Endothelial cell of umbilical vein (primary cell): ENCODE results near the gene GOLT1B. TPM values are rescaled to one million over a fixed set of nuclear protein-coding genes. Genes with fewer than 3 reads are reported as not detected.

Experiments used
- BruUV-seq: library from RNA; stranded (reverse); fragments of 400-500 nt; replicated peaks from 2 replicates; lab custom pipeline; 2021; lab: Mats Ljungman, UMichigan
- CTCF ChIA-PET: fragments of 300-600, 350-600 bp; sonication (Branson Sonifier 250); formaldehyde crosslinking; loops from one replicate; lab custom pipeline; 2021; ENCODE audit warnings: antibody characterized with exemption, inconsistent platforms; lab: Charles Lee
- POLR2A ChIA-PET: fragments of 300-600, 350-600 bp; sonication (Branson Sonifier 250); formaldehyde crosslinking; loops from one replicate; lab custom pipeline; 2021; ENCODE audit warnings: antibody characterized with exemption, inconsistent platforms; lab: Charles Lee
- DNase-seq: peaks from one replicate; pipeline ENCODE4 v3.0.0-alpha.2; 2011; ENCODE audit warnings: low read depth, low spot score
- FAIRE-seq: peaks from 2 replicates; lab custom pipeline; 2011; peaks lifted over from hg19 to GRCh38; lab: Jason Lieb, UNC
- H2AFZ ChIP-seq: 2 replicates; pipeline ENCODE4 v1.6.0; 2012; ENCODE audit warnings: low read depth, low read length, control low read depth, inconsistent platforms
- H3K27ac ChIP-seq: 2 replicates; pipeline ENCODE4 v1.5.1; 2011; ENCODE audit warnings: low read depth, mild to moderate bottlenecking, control low read depth, low read length, moderate library complexity; ENCODE audit not compliant: insufficient read depth
- H3K27me3 ChIP-seq, 2 experiments: 2 replicates each; pipeline versions ENCODE4 v1.6.0 to v1.6.1; 2011; ENCODE audit warnings: low read length in 2 of 2, mixed read lengths in 1 of 2; ENCODE audit not compliant: control insufficient read depth in 2 of 2, insufficient read depth in 2 of 2
- H3K36me3 ChIP-seq, 2 experiments: 2 replicates in 1 of 2; 3 replicates in 1 of 2; pipeline ENCODE4 v1.5.1; 2011; ENCODE audit warnings: low read length in 2 of 2, mild to moderate bottlenecking in 1 of 2, moderate library complexity in 1 of 2; ENCODE audit not compliant: control insufficient read depth in 2 of 2, insufficient read depth in 2 of 2; ENCODE audit errors: extremely low read depth in 1 of 2
- H3K4me1 ChIP-seq: 3 replicates; pipeline ENCODE4 v1.5.1; 2011; ENCODE audit warnings: mild to moderate bottlenecking, low read length; ENCODE audit not compliant: control insufficient read depth, insufficient read depth; ENCODE audit errors: extremely low read depth
- H3K4me2 ChIP-seq: 2 replicates; pipeline ENCODE4 v1.6.1; 2011; ENCODE audit warnings: low read length, control low read depth, mixed read lengths; ENCODE audit not compliant: insufficient read depth
- H3K4me3 ChIP-seq, 3 experiments: fragments of 200-600 bp in 1 of 3; sonication (generic), shearing (Covaris generic) in 1 of 3; replicated peaks in 1 of 3; 2 replicates each; pipeline ENCODE4 v1.5.1; 2011 to 2016; ENCODE audit warnings: control low read depth in 3 of 3, low read length in 3 of 3, mild to moderate bottlenecking in 2 of 3, inconsistent platforms in 1 of 3, low read depth in 1 of 3, moderate library complexity in 1 of 3; ENCODE audit not compliant: insufficient read depth in 1 of 3
- H3K79me2 ChIP-seq: 2 replicates; pipeline ENCODE4 v1.6.0; 2012; ENCODE audit warnings: low read length, inconsistent platforms; ENCODE audit not compliant: control insufficient read depth, insufficient read depth
- H3K9ac ChIP-seq: replicated peaks from 2 replicates; pipeline ENCODE3; 2011; ENCODE audit warnings: low read length, control low read depth; ENCODE audit not compliant: insufficient read depth; ENCODE audit errors: extremely low read depth
- H3K9me1 ChIP-seq: replicated peaks from 3 replicates; pipeline ENCODE4 v1.6.0; 2011; ENCODE audit warnings: mild to moderate bottlenecking, low read length; ENCODE audit not compliant: control insufficient read depth, insufficient read depth; ENCODE audit errors: extremely low read depth
- H3K9me3 ChIP-seq: replicated peaks from 2 replicates; pipeline ENCODE4 v1.5.1; 2012; ENCODE audit warnings: low read length, inconsistent platforms; ENCODE audit not compliant: control insufficient read depth, insufficient read depth
- H4K20me1 ChIP-seq: replicated peaks from 2 replicates; pipeline ENCODE3; 2011; ENCODE audit warnings: mild to moderate bottlenecking, low read length; ENCODE audit not compliant: control insufficient read depth, insufficient read depth; ENCODE audit errors: extremely low read depth
- EZH2 ChIP-seq: IDR thresholded peaks from 2 replicates; pipeline ENCODE4 v1.6.1; 2012; ENCODE audit warnings: borderline replicate concordance, low read depth, mild to moderate bottlenecking, moderate library complexity, low read length, inconsistent platforms; ENCODE audit not compliant: severe bottlenecking
- FOS ChIP-seq: IDR thresholded peaks from 2 replicates; pipeline ENCODE4 v1.6.1; 2011; ENCODE audit warnings: mild to moderate bottlenecking, low read length, moderate library complexity, borderline replicate concordance; ENCODE audit not compliant: insufficient read depth
- GATA2 ChIP-seq: IDR thresholded peaks from 2 replicates; pipeline ENCODE4 v1.7.0; 2011; ENCODE audit warnings: low read depth, mild to moderate bottlenecking, moderate library complexity, mixed read lengths, low read length; ENCODE audit not compliant: insufficient read length, insufficient read depth
- JUN ChIP-seq: IDR thresholded peaks from 2 replicates; pipeline ENCODE4 v1.6.1; 2011; ENCODE audit warnings: borderline replicate concordance, low read depth; ENCODE audit not compliant: insufficient read length, insufficient read depth
- MYC ChIP-seq: IDR thresholded peaks from one replicate; pipeline ENCODE4 v1.6.1; 2011; ENCODE audit warnings: mild to moderate bottlenecking, low read depth, low read length
- POLR2A ChIP-seq: IDR thresholded peaks from 2 replicates; pipeline ENCODE4 v1.6.1; 2012; ENCODE audit warnings: low read depth, mild to moderate bottlenecking, control low read depth, low read length
- POLR2AphosphoS5 ChIP-seq: IDR thresholded peaks from 2 replicates; pipeline ENCODE4 v1.6.1; 2012; ENCODE audit warnings: low read depth, mild to moderate bottlenecking, control low read depth, low read length, moderate library complexity; ENCODE audit not compliant: insufficient read depth
- dilution Hi-C: fragments of 300-500 bp; cut with MboI; formaldehyde crosslinking; loops from one replicate; pipeline ENCODE4 v1.15.0; 2019; ENCODE audit warnings: low sequenced_read_pairs; ENCODE audit not compliant: extremely low pct_ligation_motif_present
- intact Hi-C: fragments of 100-400 bp; cut with micrococcal nuclease; formaldehyde crosslinking; loops from one replicate; pipeline ENCODE4 v1.10.0; 2022
- polyA plus RNA-seq, 4 experiments: library from polyadenylated mRNA; depleted of rRNA in 3 of 4; stranded (reverse) in 3 of 4; unstranded in 1 of 4; fragments of >200 nt; gene quantifications; 2 replicates each; pipeline versions ENCODE4 v1.2.1 to v1.2.3, GENCODE V29; 2011 to 2012; ENCODE audit warnings: missing spikeins in 1 of 4
- total RNA-seq: library from RNA; stranded (reverse); gene quantifications from 2 replicates; pipeline ENCODE4 v1.2.3, GENCODE V29; 2021
- TF ChIP-seq, protein P1 (sequence below), 2 donors: IDR thresholded peaks; 1 replicate in 1 of 2; 2 replicates in 1 of 2; pipeline ENCODE4 v1.5.1; 2011; ENCODE audit warnings: low read length in 2 of 2, mild to moderate bottlenecking in 2 of 2, moderate library complexity in 2 of 2, control low read depth in 1 of 2, inconsistent platforms in 1 of 2, low read depth in 1 of 2; ENCODE audit not compliant: insufficient read depth in 1 of 2; ENCODE audit errors: extremely low read depth in 1 of 2
- TF ChIP-seq, protein P2 (sequence below): IDR thresholded peaks from 2 replicates; pipeline ENCODE4 v1.6.1; 2011; ENCODE audit not compliant: insufficient read depth, insufficient read length

GOLT1B gene
- total and polyA plus RNA-seq, 2 donors (not counting 3 experiments of a cell fraction or from before 2014, with no cell fraction given) = 21.9 to 50.5 TPM

GRCh38 chr12:21551841-21552465, 50.4 kb downstream of the GOLT1B start:
- H3K79me2 ChIP-seq = no peaks in the 10 kb centered on the region
- no peak overlapping the region for H3K4me2 ChIP-seq
- H4K20me1 ChIP-seq = no peaks in the 10 kb centered on the region
- no peak overlapping the region for H3K27ac ChIP-seq
- dilution Hi-C loops (no loop called here), intact Hi-C loops (no loop called here)
- H3K9me1 ChIP-seq = no peaks in the 10 kb centered on the region
- DNase-seq = peak; percentile 8
- POLR2A ChIA-PET = no interaction called here
- H3K9ac ChIP-seq = no peak overlapping the region
- no peak for TF ChIP-seq FOS
- TF ChIP-seq POLR2AphosphoS5 = no peak
- TF ChIP-seq JUN = no peak
- no peak for TF ChIP-seq GATA2
- no peak for TF ChIP-seq POLR2A
- no peak for TF ChIP-seq MYC
- no peak for TF ChIP-seq EZH2
- TF ChIP-seq, protein P1, sequence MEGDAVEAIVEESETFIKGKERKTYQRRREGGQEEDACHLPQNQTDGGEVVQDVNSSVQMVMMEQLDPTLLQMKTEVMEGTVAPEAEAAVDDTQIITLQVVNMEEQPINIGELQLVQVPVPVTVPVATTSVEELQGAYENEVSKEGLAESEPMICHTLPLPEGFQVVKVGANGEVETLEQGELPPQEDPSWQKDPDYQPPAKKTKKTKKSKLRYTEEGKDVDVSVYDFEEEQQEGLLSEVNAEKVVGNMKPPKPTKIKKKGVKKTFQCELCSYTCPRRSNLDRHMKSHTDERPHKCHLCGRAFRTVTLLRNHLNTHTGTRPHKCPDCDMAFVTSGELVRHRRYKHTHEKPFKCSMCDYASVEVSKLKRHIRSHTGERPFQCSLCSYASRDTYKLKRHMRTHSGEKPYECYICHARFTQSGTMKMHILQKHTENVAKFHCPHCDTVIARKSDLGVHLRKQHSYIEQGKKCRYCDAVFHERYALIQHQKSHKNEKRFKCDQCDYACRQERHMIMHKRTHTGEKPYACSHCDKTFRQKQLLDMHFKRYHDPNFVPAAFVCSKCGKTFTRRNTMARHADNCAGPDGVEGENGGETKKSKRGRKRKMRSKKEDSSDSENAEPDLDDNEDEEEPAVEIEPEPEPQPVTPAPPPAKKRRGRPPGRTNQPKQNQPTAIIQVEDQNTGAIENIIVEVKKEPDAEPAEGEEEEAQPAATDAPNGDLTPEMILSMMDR (IDR thresholded peaks at IDR 0.05; ENCODE audit: extremely low read depth in 1 of 2, insufficient read depth in 1 of 2, low read depth in 1 of 2, low read length in 2 of 2) = no peak
- TF ChIP-seq, protein P2, sequence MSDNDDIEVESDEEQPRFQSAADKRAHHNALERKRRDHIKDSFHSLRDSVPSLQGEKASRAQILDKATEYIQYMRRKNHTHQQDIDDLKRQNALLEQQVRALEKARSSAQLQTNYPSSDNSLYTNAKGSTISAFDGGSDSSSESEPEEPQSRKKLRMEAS = no peak
- CTCF ChIA-PET = interaction anchor here (0.6 to 1.1 kb wide), 2 partner anchors 16 to 113 kb away, joined by 3 read pairs; no protein-coding TSS in a partner anchor
- no peak overlapping the region for H3K4me3 ChIP-seq
- no peak overlapping the region for H2AFZ ChIP-seq
- no peaks in the 10 kb centered on the region for H3K9me3 ChIP-seq
- BruUV-seq = no TSS peak
- no peak for FAIRE-seq
- no peaks in the 10 kb centered on the region for H3K36me3 ChIP-seq
- no peaks in the 10 kb centered on the region for H3K27me3 ChIP-seq
- H3K4me1 ChIP-seq = no peaks in the 10 kb centered on the region
